Kidney epithelial cell (primary cell): ENCODE measurements around the gene SORCS2. TPM values are rescaled to one million over a fixed set of nuclear protein-coding genes. Genes with fewer than 3 reads are reported as not detected.

Experiments
- DNase-seq: peaks from one replicate; pipeline ENCODE4 v3.0.0-alpha.2; 2010; ENCODE audit warnings: low read depth
- H3K27me3 ChIP-seq: 2 replicates; pipeline ENCODE4 v1.6.0; 2011; ENCODE audit warnings: low read length; ENCODE audit not compliant: control insufficient read depth, insufficient read depth
- H3K36me3 ChIP-seq: 2 replicates; pipeline ENCODE4 v1.5.1; 2011; ENCODE audit warnings: low read length; ENCODE audit not compliant: control insufficient read depth, insufficient read depth
- H3K4me3 ChIP-seq: 2 replicates; pipeline ENCODE4 v1.5.1; 2011; ENCODE audit warnings: low read depth, mild to moderate bottlenecking, control low read depth, low read length
- total RNA-seq: library from RNA; depleted of rRNA; stranded (reverse); fragments of >200 nt; gene quantifications from 2 replicates; pipeline ENCODE4 v1.2.3, GENCODE V29; 2015
- TF ChIP-seq, protein P1 (sequence below): IDR thresholded peaks from 2 replicates; pipeline ENCODE4 v1.5.1; 2011; ENCODE audit warnings: mild to moderate bottlenecking, moderate library complexity, low read length, control low read depth, inconsistent platforms; ENCODE audit not compliant: insufficient read depth, poor library complexity, severe bottlenecking

Gene SORCS2
- total RNA-seq, 1 donor from 2014 or later = 1.4 TPM

DNA sequence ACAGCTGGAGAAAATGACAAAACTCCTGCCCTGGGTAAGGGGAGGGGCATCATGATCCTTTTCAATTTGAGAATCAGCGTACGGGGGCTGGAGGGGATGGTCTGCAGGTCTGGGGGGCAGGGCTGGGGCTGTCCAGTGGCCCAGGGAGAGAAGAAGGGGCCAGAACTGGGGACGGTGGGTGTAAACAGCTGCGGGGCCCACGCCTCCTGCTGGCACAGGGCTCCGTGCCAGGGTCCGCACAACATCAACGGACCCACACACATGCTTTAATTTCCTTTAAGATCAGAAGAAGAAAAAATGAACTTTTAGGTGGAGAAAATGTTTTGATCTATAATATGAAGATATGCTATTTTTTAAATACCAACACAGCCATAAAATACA is 190.3 kb downstream of the SORCS2 start:
- Histone ChIP-seq H3K4me3 (no peak overlapping the region), H3K36me3 (no peaks in the 10 kb centered on the region), H3K27me3 (no peaks in the 10 kb centered on the region)
- no peak for DNase-seq
- TF ChIP-seq, protein P1, sequence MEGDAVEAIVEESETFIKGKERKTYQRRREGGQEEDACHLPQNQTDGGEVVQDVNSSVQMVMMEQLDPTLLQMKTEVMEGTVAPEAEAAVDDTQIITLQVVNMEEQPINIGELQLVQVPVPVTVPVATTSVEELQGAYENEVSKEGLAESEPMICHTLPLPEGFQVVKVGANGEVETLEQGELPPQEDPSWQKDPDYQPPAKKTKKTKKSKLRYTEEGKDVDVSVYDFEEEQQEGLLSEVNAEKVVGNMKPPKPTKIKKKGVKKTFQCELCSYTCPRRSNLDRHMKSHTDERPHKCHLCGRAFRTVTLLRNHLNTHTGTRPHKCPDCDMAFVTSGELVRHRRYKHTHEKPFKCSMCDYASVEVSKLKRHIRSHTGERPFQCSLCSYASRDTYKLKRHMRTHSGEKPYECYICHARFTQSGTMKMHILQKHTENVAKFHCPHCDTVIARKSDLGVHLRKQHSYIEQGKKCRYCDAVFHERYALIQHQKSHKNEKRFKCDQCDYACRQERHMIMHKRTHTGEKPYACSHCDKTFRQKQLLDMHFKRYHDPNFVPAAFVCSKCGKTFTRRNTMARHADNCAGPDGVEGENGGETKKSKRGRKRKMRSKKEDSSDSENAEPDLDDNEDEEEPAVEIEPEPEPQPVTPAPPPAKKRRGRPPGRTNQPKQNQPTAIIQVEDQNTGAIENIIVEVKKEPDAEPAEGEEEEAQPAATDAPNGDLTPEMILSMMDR = no peak

DNA sequence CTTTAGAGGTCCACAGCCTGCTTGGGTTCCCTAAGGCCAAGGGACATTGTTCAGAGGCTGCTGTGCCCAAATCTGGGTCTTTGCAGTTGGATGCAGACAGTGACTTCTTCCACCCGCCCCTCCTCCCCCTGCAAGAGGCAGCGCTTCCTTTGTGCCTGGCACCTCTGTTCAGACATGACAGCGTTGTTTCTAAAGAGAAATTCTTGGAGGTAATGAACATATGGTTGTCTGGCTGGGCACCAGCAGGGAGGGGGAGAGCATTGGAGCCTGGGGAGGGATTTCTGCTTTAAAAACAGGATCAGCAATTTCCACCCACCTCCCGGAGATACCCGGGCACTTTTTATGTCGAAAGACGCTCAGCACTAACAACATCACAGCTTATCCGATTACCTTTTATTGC is 190.9 kb downstream of the SORCS2 start:
- no peaks in the 10 kb centered on the region for H3K36me3 ChIP-seq
- no peak overlapping the region for H3K4me3 ChIP-seq
- H3K27me3 ChIP-seq = no peaks in the 10 kb centered on the region
- TF ChIP-seq, protein P1 = no peak
- DNase-seq = no peak

DNA sequence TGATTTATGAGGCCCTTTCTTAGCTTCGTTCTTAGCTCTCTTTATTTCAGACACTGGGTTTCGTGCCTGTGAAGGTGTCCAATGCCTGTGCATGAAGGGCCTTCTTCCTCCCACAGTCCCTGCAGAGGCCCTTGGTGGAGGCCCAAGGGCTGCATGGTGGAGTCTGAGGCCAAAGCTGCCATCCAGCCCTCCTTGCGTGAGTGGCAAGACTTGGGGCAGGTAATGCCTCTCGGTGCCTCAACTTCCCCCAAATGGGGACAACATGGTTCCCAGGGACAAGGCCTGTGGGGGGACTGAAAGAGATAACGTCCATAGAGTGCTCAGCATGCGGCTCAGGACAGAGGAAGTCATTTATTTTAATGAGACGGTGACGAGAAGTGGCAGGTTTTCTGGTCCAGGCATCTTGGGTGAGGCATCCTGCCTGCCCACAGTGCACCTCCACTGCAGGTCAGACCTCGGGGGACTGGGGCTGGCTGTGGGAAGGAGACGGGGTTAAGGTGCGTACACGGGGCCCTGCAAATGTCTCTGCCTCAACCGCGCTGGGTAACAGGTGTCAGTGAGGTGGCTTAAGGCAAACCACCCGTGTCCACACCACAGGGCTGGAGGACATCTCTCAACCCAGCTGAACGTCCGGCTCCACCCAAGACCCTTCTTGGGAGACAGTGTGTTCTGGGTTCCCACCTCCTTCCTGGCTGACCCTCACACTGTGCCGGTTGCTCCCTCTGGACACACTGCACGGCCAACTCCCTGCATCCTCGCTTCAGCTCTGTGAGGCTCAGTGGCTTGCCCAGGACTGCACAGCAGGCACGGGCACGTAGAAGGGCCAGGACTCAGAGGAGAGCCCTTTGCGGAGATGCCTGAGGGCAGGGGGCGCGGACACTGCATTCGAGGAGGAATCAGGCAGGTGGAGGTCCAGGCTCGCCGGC is 191.9 kb downstream of the SORCS2 start:
- H3K27me3 ChIP-seq = no peaks in the 10 kb centered on the region
- H3K36me3 ChIP-seq = no peaks in the 10 kb centered on the region

DNA sequence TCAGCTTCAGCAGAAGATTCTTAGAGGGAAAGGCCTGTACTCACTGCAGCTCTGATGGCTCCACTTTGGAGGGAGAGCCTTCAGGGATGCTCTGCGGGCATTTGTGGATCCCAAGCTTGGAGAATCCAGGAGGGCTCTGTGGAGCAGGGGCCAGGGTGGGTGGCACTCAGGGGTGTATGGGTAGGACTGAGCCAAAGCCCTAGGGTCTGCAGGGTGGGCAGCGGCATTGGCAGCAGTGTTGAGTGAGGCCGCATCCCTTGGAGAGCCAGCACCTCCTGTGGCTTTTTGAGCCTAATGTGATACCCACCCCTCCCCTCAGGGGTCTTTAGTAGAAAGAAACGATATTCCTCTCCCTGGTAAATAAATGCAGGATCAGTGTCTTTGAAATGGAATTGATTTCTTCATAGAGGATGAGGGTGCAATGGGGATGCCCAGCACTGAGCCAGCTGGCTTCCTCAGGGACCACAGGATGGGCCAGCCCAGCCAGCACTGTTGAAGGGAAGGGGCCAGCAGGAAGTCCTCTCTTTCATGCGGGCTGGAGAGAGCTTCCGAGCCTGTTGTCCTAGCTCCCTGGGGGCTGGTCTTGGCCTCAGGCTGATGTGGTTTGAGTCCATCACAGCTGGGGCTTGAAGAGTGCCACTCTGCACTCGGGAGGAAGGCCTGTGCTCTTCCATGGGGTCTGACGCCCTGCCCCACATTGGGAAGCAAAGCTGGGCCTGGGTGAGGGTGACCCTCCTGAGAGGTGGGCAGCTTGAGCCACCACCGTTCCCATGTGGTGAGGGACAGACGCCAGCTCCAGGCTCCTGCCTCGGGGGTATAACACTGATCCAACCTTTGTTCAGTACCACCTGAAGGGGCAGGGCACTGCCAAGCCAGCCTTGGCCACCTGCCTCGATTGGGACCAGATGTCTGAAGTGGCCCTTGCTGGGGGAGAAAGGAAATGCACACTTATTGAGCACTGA is 192.9 kb downstream of the SORCS2 start:
- Histone ChIP-seq H3K27me3 (peaks cover 3% of the 10 kb centered on the region), H3K4me3 (no peak overlapping the region), H3K36me3 (no peaks in the 10 kb centered on the region)
- TF ChIP-seq, protein P1 = no peak
- DNase-seq = no peak

More for the DNA sequence above, 191.9 kb downstream of the SORCS2 start:
- TF ChIP-seq, protein P1 = no peak
- no peak for DNase-seq
- H3K4me3 ChIP-seq = no peak overlapping the region

DNA sequence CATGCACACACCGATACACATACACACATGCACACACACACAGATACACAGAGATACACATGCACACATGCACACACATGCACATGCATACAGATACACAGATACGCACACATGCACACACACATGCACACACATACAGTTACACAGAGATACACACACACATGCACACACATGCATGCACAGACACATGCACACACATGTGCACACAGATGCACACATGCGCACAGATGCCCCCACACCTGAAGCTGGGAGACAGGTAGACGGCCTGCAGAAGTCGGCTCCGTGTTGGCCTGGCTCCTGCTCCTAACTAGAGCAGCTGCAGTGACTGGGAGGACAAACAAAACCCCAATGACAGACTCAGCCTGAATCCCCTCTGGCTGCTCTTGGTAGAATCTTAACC is 195.6 kb downstream of the SORCS2 start:
- DNase-seq = no peak
- TF ChIP-seq, protein P1 = no peak
- H3K27me3 ChIP-seq = peaks cover 6% of the 10 kb centered on the region
- no peak overlapping the region for H3K4me3 ChIP-seq
- no peaks in the 10 kb centered on the region for H3K36me3 ChIP-seq
